GM23338 (cell line): ENCODE results near the gene RYR3. TPM values are rescaled to one million over a fixed set of nuclear protein-coding genes. Genes with fewer than 3 reads are reported as not detected.

Experiments
- ATAC-seq: fragments of 200-7000 bp; cut with Tn5 transposase; 3 replicates; pipeline ENCODE4 v1.9.1; 2020
- DNase-seq: peaks from one replicate; pipeline ENCODE4 v3.0.0-alpha.2; 2015; ENCODE audit warnings: low spot score
- H2AFZ ChIP-seq: fragments of 200-600 bp; sonication (generic); 2 replicates; pipeline ENCODE4 v1.8.0; 2016; ENCODE audit warnings: antibody characterized with exemption, mild to moderate bottlenecking, moderate library complexity
- H3F3A ChIP-seq: fragments of 200-600 bp; sonication (generic); replicated peaks from 2 replicates; pipeline ENCODE4 v1.8.0; 2017; ENCODE audit warnings: antibody characterized with exemption, mixed run types, low read depth
- H3K27ac ChIP-seq: fragments of 200-600 bp; sonication (generic); 2 replicates; pipeline ENCODE4 v1.6.1; 2016; ENCODE audit warnings: low read depth
- H3K27me3 ChIP-seq: fragments of 200-600 bp; sonication (generic); 2 replicates; pipeline ENCODE4 v1.8.0; 2016; ENCODE audit warnings: mild to moderate bottlenecking, mixed run types, moderate library complexity; ENCODE audit not compliant: insufficient read depth
- H3K36me3 ChIP-seq: fragments of 200-600 bp; sonication (generic); 2 replicates; pipeline ENCODE4 v1.8.0; 2016; ENCODE audit warnings: mild to moderate bottlenecking; ENCODE audit not compliant: insufficient read depth
- H3K4me1 ChIP-seq: fragments of 200-600 bp; sonication (generic); 2 replicates; pipeline ENCODE4 v1.8.0; 2016; ENCODE audit warnings: mild to moderate bottlenecking, moderate library complexity; ENCODE audit not compliant: insufficient read depth
- H3K4me2 ChIP-seq: fragments of 200-600 bp; sonication (generic); 2 replicates; pipeline ENCODE4 v1.7.1; 2017; ENCODE audit warnings: mixed run types
- H3K4me3 ChIP-seq: fragments of 200-600 bp; sonication (generic); 2 replicates; pipeline ENCODE4 v1.6.1; 2016; ENCODE audit warnings: mixed run types
- H3K79me2 ChIP-seq: fragments of 200-600 bp; sonication (generic); replicated peaks from 2 replicates; pipeline ENCODE4 v1.8.0; 2017; ENCODE audit warnings: mild to moderate bottlenecking; ENCODE audit not compliant: insufficient read depth
- H3K9me2 ChIP-seq: fragments of 200-600 bp; sonication (generic); 2 replicates; pipeline ENCODE4 v1.8.0; 2017; ENCODE audit not compliant: insufficient read depth
- H4K20me1 ChIP-seq: fragments of 200-600 bp; sonication (generic); replicated peaks from 2 replicates; pipeline ENCODE4 v1.8.0; 2017; ENCODE audit warnings: mild to moderate bottlenecking; ENCODE audit not compliant: insufficient read depth
- H3K27ac Mint-ChIP-seq: 2 replicates; pipeline ENCODE4 v1.8.0; 2020; ENCODE audit warnings: inconsistent platforms, mild to moderate bottlenecking, moderate library complexity, mixed read lengths
- H3K27me3 Mint-ChIP-seq: 3 replicates; pipeline ENCODE4 v1.8.0; 2022; ENCODE audit warnings: low read depth, mild to moderate bottlenecking, moderate library complexity, mixed read lengths, inconsistent platforms; ENCODE audit not compliant: insufficient read depth, poor library complexity
- H3K36me3 Mint-ChIP-seq: 3 replicates; pipeline ENCODE4 v1.8.0; 2021; ENCODE audit warnings: low read depth, mild to moderate bottlenecking, inconsistent platforms, moderate library complexity, mixed read lengths
- H3K4me1 Mint-ChIP-seq: 3 replicates; pipeline ENCODE4 v1.8.0; 2020; ENCODE audit warnings: mild to moderate bottlenecking, inconsistent platforms, mixed read lengths
- H3K4me3 Mint-ChIP-seq: 3 replicates; pipeline ENCODE4 v1.8.0; 2021; ENCODE audit warnings: moderate library complexity, mild to moderate bottlenecking, inconsistent platforms, mixed read lengths
- H3K9me3 Mint-ChIP-seq: 3 replicates; pipeline ENCODE4 v1.8.0; 2020; ENCODE audit warnings: moderate library complexity, mild to moderate bottlenecking, inconsistent platforms, mixed read lengths
- CREB1 ChIP-seq: fragments of 250-450 bp; sonication (Bioruptor Pico); IDR thresholded peaks from 2 replicates; pipeline ENCODE4 v1.5.0; 2020; ENCODE audit warnings: low read depth, mild to moderate bottlenecking, moderate library complexity
- CTCF ChIP-seq, 2 experiments: fragments of 200-600 bp in 1 of 2; sonication (generic) in 1 of 2; conservative IDR thresholded peaks; 2 replicates each; pipeline versions ENCODE4 v1.5.1 to v1.6.1; 2016 to 2017; ENCODE audit warnings: antibody characterized with exemption in 2 of 2, low read depth in 2 of 2, mild to moderate bottlenecking in 2 of 2, moderate library complexity in 1 of 2
- ETS1 ChIP-seq: IDR thresholded peaks from 2 replicates; pipeline ENCODE4 v1.6.1; 2016; ENCODE audit warnings: antibody characterized with exemption
- EZH2phosphoT487 ChIP-seq: fragments of 200-600 bp; sonication (generic); IDR thresholded peaks from one replicate; pipeline ENCODE4 v1.8.1; 2018; ENCODE audit warnings: antibody characterized with exemption; ENCODE audit not compliant: unreplicated experiment
- POLR2AphosphoS5 ChIP-seq: IDR thresholded peaks from 2 replicates; pipeline ENCODE4 v1.6.1; 2016; ENCODE audit warnings: antibody characterized with exemption, low read depth
- ZNF114 ChIP-seq: fragments of 250-450 bp; sonication (Bioruptor Pico); IDR thresholded peaks from 2 replicates; pipeline ENCODE4 v1.5.0; 2020; ENCODE audit warnings: mild to moderate bottlenecking, moderate library complexity
- ZNF331 ChIP-seq: fragments of 250-450 bp; sonication (Bioruptor Pico); IDR thresholded peaks from 2 replicates; pipeline ENCODE4 v1.5.0; 2020; ENCODE audit warnings: low read depth, mild to moderate bottlenecking, moderate library complexity
- polyA plus RNA-seq: library from polyadenylated mRNA; unstranded; fragments of >200 nt; fragmentation: Nextera tagmentation; extraction: Ambion mirVana; gene quantifications from 2 replicates; pipeline ENCODE4 v1.2.1, GENCODE V29; 2016
- total RNA-seq: library from RNA; depleted of rRNA; stranded (reverse); fragments of >200 nt; shearing (Covaris generic); gene quantifications from 2 replicates; pipeline ENCODE4 v1.2.3, GENCODE V29; 2014
- TF ChIP-seq, protein P1 (sequence below): IDR thresholded peaks from one replicate; pipeline ENCODE4 v1.6.1; 2018; ENCODE audit warnings: antibody characterized with exemption; ENCODE audit not compliant: unreplicated experiment

Gene RYR3
- total and polyA plus RNA-seq, 2 experiments from 2014 or later = 1.1 to 1.2 TPM

DNA sequence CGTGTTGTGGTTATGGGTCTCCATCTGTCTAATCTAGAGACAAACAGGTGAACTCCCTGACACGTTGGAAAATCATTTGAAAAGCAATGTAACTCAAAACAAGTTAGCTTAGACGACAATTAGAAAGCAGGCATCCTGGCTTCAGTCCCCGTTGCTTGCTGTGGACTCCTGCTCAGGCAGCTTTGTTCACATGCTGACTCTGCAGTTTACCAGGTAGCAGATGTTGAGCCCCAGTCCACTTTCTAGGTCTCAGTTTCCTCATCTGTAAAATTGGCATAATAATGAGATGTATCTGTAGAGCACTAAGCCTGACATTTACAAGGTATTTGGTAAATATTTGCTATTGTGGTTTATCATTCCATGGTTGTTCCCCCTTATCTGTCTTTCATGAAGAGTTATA, 330.3 kb downstream of the RYR3 start (continued):
- TF ChIP-seq, protein P1, sequence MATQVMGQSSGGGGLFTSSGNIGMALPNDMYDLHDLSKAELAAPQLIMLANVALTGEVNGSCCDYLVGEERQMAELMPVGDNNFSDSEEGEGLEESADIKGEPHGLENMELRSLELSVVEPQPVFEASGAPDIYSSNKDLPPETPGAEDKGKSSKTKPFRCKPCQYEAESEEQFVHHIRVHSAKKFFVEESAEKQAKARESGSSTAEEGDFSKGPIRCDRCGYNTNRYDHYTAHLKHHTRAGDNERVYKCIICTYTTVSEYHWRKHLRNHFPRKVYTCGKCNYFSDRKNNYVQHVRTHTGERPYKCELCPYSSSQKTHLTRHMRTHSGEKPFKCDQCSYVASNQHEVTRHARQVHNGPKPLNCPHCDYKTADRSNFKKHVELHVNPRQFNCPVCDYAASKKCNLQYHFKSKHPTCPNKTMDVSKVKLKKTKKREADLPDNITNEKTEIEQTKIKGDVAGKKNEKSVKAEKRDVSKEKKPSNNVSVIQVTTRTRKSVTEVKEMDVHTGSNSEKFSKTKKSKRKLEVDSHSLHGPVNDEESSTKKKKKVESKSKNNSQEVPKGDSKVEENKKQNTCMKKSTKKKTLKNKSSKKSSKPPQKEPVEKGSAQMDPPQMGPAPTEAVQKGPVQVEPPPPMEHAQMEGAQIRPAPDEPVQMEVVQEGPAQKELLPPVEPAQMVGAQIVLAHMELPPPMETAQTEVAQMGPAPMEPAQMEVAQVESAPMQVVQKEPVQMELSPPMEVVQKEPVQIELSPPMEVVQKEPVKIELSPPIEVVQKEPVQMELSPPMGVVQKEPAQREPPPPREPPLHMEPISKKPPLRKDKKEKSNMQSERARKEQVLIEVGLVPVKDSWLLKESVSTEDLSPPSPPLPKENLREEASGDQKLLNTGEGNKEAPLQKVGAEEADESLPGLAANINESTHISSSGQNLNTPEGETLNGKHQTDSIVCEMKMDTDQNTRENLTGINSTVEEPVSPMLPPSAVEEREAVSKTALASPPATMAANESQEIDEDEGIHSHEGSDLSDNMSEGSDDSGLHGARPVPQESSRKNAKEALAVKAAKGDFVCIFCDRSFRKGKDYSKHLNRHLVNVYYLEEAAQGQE = no peak
- TF ChIP-seq CREB1 (CRISPR knock-in tag) = no peak

DNA sequence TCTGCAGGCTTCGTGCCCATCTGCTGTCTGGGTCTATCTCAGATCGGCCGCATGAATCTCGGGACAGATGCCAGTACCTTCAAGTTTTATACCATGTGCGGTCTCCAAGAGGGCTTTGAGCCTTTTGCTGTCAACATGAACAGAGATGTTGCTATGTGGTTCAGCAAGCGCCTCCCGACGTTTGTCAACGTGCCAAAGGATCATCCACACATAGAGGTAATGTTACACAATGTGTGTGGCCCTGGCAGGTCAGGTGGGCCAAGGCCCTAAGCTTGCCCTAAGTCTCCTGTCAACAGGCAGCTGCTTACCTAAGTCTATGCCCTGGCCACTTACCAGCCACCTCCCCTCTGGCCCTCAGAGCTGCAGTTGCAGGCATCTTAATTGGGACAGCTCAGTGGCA, 333.5 kb downstream of the RYR3 start:
- H3K9me2 ChIP-seq = no peaks in the 10 kb centered on the region
- H3K79me2 ChIP-seq = no peaks in the 10 kb centered on the region
- H3K27ac ChIP-seq = no peak overlapping the region
- Mint-ChIP-seq H3K27me3 (peaks cover 4% of the 10 kb centered on the region), H3K9me3 (no peaks in the 10 kb centered on the region), H3K36me3 (no peaks in the 10 kb centered on the region), H3K4me3 (no peak overlapping the region), H3K4me1 (peaks cover 6% of the 10 kb centered on the region; the same call in 1 of the 3 replicates), H3K27ac (no peak overlapping the region)
- TF ChIP-seq POLR2AphosphoS5 (no peak), ETS1 (no peak), ZNF331 (CRISPR knock-in tag) (no peak), CTCF (conservative IDR thresholded peaks at IDR 0.05; ENCODE audit: low read depth in 2 of 2) (no peak), EZH2phosphoT487 (no peak), ZNF114 (no peak), CREB1 (CRISPR knock-in tag) (no peak)
- no peaks in the 10 kb centered on the region for H3K36me3 ChIP-seq
- H4K20me1 ChIP-seq = no peaks in the 10 kb centered on the region
- no peaks in the 10 kb centered on the region for H3K4me1 ChIP-seq
- DNase-seq = no peak
- H3K4me3 ChIP-seq = no peak overlapping the region
- H2AFZ ChIP-seq = no peak overlapping the region
- H3F3A ChIP-seq = no peaks in the 10 kb centered on the region
- H3K4me2 ChIP-seq = no peak overlapping the region
- ATAC-seq = no peak
- H3K27me3 ChIP-seq = no peaks in the 10 kb centered on the region
